GM19099 (cell line): ENCODE data around the gene AIM2.

Experiments used
- POLR2A ChIP-seq: IDR thresholded peaks from 3 replicates; pipeline ENCODE4 v1.6.1; 2011; ENCODE audit warnings: low read depth; ENCODE audit not compliant: insufficient read length; ENCODE audit errors: extremely low read depth

AIM2 gene

GRCh38 chr1:159056069-159056698 is 20.4 kb downstream of the AIM2 start:
- TF ChIP-seq POLR2A = no peak

GRCh38 chr1:159055181-159055641 is 21.4 kb downstream of the AIM2 start:
- no peak for TF ChIP-seq POLR2A

- TF ChIP-seq POLR2A = peak; percentile 13
These were observed 22.1 kb downstream of the AIM2 start for GRCh38 chr1:159054427-159054826.

DNA sequence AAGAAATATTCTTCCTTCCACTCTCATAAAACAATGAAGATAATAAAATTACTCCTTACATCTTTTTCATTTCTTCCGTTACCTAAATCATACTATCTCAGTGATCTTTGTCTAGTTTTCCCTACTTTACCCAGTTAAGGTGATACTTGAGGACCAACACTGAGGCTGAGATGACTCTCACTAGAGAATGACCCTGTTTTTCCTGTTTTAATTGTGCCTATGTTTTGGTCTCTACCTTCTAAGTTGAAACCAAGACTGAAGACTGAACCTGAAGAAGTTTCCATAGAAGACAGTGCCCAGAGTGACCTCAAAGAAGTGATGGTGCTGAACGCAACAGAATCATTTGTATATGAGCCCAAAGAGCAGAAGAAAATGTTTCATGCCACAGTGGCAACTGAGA is 25.1 kb downstream of the AIM2 start:
- TF ChIP-seq POLR2A = no peak

DNA sequence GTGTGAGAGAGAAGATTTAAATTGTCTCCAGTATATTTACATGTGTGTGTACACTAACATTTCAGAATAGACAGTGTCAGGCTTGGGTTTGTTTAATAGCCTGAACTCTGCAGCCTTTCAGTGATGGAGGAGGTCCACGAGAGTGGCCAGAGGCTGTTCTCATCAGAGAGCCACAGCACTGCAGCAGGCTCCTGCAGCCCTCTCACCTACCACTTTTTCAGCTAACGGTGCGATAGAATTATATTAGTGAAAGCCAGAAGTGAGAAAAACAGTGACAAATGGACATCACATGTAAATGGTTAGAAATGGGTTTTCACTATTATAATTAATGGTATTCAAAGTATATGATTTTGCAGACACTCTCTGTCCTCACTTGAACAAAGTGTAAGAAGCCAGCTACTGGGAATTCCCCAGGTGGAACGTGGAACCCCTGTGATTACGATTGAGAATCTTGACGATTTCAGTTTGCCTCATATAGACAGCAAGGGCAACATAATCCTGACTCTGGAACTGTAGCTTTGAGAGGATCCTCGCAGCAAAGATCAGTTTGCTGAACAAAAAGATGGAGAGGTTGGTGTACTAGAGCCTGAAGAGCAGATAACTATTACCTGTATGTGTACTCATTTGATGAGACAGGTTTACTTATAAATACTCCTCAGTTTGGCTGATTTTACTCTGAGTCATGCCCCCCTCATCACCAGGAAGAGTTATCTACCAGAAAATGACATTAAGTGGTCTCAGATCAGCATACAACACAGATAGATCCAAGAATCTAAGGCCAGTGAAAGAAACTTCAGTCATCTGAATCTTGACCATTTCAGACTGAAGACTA is 35.5 kb downstream of the AIM2 start:
- no peak for TF ChIP-seq POLR2A

DNA sequence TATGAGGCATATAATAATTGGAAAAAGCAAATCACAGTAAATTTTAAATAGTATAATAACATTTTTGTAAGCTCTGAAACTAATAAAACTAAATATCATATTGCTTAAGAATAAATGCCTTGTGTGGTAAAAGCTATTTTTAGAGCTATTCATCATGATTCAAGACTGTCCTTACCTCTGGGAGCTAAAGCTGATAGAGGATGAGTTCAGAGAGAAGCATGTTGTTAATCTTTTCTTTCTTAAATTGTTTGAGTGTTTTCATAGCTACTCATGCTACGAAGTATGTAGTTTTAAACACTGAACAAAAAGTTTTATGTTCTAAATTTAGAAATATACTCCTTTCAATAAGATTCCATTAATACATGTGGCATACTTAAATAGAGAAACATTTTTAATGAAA is 36.4 kb downstream of the AIM2 start:
- no peak for TF ChIP-seq POLR2A

DNA sequence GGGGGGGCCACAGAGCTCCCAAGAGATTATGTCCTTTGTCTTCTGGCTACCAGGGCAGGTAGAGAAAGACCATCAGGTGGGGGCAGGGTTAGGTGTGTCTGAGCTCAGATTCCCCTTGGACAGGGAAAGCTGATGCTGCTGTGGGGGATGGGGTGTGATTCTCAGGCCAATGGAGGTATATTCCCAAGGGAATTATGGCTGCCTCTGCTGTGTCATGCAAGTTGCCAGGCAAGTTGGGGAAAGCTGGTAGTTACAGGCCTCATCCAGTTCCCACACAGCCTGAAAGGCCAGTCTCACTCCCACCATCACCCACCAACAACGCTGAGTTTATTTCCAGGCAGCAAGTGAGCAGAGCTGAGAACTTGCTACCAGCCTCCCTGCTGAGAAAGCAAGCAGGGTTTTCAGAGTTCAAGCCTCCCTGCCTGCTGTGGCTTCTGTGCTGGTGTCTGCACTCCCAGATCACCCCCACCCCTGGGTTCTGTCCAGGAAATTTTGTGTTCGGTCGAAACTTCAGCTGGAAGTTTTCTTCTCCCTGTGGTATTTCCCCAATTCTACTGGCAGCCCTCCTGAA is 45.6 kb downstream of the AIM2 start:
- no peak for TF ChIP-seq POLR2A

DNA sequence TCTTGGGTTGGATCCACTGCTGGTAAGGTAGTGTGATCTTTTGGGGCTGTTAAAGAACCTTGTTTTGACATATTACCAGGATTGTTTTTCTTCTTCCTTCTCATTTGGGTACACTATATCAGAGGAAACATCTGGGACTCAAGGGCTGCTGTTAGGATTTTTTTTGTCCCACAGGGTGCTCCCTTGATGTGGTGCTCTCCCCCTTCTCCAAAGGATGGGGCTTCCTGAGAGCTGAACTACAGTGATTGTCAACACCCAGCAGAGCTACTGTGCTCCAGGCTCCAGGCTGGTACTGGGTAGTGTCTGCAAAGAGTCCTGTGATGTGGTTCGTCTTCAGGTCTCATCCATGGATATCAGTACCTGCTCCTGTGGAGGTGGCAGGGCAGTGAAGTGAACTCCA is 46.3 kb downstream of the AIM2 start:
- TF ChIP-seq POLR2A = no peak

DNA sequence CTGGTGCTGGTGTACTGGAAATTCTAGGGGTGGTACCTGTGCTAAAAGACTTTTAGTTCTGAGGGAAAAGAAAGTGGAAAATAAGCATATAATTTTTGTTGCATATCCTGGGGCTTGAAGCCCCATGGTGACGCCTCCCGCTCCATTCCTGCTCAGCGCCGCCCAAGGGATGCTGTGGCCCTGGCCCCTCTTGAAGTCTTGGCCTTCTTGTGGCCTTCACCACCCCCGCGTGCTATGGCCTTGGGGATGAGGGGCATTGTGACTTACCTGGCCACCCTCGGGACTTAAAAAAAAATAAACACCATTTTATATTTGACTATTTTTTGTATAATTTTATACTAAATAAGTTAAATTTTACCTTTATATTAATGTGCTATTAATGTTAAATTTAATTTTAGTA is 51.5 kb downstream of the AIM2 start:
- no peak for TF ChIP-seq POLR2A

DNA sequence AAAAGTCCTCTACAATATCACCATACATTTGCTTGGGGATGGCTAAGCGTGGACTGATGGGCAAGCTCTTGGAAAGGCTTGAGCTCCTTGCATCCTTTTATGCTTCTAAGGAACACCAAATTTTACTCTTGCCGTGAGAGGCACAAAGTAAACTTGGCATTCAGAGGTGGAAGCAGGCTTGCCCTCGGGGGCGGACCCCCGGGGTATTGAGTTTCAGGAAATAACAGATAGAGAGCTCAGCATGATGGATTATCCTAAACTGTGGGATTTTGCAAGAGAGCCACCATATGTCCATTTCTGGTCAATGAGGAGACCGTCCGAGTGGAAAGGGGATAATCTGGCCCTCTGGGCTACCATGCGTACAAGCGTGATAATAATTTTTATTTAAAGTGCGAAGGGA is 52.8 kb downstream of the AIM2 start:
- TF ChIP-seq POLR2A = no peak

DNA sequence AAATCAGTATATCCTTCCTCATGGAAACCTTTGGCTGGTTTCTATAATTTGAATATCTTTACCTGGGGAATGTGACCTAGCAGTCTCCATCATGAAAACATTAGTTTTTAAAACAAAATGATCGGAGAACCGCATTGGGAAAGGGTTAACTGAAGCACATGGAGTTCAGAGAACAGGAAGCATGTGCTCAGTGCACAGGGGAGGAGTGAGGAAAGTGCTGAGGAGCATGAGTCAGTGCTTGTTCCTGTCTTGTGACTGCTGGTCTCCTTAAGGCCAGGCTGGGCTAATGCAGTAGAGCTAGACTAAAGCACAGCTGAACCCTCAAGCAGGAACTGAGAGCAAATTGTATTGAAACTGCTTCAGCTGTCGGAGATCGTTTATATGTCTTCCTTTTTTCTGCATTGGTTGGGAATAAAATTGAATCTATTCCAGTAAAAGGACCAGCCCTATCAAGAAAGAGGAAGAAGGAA is 61.1 kb downstream of the AIM2 start:
- TF ChIP-seq POLR2A = peak; percentile 48

DNA sequence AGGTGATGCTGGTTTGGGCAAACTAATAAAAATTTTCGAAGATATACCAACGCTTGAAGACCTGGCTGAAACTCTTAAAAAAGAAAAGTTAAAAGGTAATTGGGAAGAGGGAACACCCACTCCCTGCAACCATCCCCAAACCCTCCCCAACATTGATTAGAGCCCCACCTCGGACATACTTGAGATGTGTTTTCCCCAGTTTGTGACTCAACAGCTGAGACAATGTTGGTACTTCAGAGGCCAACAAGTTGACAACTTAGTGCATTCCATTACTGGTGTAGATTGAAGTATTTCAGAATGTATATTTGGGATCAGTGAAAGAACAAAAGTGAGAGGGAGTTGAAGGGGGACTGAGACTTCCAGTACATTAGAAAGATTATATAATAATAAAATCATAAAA is 61.7 kb downstream of the AIM2 start:
- TF ChIP-seq POLR2A = no peak

DNA sequence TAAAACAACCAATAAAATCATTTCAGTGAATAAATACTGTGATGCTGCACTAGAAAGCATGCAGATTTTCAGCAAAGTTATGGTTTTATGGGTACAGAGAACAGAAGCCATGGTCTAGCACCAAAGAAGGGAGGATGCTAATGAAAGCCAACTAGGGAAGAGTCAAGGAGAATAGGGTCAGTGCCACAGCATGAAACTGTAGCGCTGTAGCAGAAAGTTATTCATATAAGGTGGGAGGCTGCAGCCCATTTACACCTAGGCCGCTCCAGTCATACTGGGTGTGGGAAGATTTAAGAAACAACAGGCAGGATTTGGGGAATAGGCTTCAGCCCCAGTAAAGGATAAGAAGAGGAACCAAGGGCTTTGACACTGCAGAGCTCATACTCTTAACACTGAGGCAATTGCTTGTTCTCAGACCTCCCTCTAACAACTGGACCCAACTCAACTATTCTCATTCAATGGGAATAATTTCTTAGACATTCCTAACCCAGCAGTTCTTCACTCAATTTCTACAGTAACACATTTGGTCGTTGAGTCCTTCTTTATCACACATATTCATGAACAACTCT is 62.5 kb downstream of the AIM2 start:
- peak; percentile 51 for TF ChIP-seq POLR2A

DNA sequence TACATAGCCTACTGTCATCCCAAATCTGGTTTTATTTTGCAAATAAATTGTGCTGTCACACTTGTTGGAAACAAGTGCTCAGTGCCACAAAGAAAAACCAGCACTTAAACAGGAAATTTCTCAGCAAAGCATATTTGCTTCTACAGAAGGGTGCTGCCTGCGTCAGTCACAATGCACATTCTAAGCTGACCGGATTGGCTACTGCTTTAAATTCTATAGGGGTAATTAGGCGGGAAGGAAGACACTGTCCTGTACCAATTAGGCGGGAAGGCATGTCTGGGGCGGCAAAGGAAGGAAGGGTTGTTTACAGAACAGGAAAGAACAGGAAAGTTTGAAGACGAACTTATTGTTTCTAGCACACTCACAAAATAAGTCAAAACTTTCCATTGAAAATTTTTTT is 64.1 kb downstream of the AIM2 start:
- TF ChIP-seq POLR2A = no peak
